HG03439 (cell line): Measurements from ENCODE around the gene GAK.
"Not testable (repeated sequence)": the region's sequence is repeated elsewhere in the genome, so short reads cannot be mapped to it uniquely, and the experiment has no call there.

Source experiments
- ATAC-seq: cut with Tn5 transposase; IDR thresholded peaks from one replicate; pipeline ENCODE4 v1.9.1; 2021; ENCODE audit warnings: mild to moderate bottlenecking, moderate library complexity; ENCODE audit not compliant: unreplicated experiment

The GAK gene

DNA sequence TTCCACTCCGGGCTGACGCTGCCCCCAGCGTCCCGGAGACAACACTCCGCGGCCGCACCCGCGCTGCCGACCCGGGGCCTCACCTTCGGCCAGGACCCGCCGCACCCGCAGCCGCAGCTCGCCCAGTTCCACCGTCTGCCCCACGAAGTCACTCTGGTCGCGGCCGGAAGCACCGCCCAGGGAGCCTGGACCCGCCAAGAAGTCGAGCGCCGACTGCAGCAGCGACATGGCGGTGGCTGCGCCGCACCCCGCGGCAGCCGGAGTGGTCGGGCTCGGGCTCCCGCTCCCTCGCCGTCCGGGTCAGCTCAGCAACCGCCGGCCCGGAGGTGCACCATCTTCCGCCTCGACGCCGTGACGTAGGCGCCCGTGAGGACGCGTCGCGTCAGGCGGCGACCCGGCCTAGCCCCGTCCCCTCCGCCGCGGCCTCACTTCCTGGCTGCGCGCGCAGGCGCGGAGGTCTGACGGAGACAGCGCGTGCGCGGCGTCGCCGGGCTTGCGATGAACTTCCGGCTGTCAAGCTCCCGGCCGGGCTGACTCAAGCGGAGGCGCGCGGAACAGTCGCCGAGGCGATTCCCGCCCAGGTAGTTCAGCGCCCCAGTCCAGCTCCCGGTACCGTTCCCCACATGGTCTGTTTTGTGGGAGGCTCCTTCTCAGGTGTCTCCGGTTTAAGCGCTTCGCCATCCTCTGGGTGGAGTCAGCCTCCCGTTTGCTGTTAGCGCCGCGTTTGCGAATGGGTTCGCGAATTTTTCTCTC is at the start of gene GAK, which contains the start of gene TMEM175:
Gene GAK (minus strand): TSS at position 357 of the 753 bp plus-strand sequence. CDS start 129 bp downstream, at position 228.
Gene TMEM175 (plus strand): TSS at position 501 of the 753 bp plus-strand sequence. CDS start 15,280 bp downstream, outside the sequence.
- peak; percentile 85 for ATAC-seq

DNA sequence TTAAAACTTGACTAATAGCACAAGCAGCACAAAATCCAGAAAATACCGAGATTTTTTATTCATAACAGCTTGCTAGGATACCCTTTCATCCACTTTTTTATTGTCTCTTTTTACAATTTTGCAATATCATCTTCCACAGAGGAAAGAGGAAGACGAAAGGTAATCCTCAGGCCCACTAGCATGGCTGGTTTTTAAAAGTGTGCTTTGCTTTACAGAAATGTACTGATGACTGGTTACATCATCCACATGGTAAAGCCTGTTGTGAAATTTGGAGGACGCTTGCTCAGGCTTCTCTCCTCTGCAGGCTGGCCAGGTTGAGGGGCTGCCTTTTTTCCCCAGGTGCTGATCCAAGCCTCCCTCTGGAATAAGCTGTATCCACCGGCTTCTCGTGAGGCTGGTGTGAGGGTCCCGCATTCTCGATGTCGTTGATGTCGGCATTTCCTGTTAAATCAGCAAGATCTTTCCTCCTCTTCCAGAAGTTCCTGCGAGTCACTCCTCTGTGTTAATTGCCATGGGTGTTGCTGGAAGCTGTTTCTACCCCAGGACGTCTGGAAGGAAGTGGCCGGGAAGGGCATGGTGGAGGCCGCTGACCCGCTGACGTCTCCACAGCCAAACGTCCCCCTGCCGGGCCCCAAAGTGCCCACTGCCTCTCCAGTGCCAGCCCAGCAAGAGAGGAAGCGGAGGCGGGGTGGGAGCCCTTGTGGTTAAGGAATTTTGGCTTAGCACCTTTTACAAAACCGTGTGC is 47.0 kb upstream of the GAK start:
- no peak for ATAC-seq

DNA sequence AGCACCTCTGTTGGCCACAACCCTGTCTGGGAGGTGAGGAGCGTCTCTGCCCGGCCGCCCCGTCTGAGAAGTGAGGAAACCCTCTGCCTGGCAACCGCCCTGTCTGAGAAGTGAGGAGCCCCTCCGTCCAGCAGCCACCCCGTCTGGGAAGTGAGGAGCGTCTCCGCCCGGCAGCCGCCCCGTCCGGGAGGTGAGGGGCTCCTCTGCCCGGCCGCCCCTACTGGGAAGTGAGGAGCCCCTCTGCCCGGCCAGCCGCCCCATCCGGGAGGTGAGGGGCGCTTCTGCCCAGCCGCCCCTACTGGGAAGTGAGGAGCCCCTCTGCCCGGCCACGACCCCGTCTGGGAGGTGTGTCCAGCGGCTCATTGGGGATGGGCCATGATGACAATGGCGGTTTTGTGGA is 43.9 kb upstream of the GAK start:
- ATAC-seq: not testable (repeated sequence)

DNA sequence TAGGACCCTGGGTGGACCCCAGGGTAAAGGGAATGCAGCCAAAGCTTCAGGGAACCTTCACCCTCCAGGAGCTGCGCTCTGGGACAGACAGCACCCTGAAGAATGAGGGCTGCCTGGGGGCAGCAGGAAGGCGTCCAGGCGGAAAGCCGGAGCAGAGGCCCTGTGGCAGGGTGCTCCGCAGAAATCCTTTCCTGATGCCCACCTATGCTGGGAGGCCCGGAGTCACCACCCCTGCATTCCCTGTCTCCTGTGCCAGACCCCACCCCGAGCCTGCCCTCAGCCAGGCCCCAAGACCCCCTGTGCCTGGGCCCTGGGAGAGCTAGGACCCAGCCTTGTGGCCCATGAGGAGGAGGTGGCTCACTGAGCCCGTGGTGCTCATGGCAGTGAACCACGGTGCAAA is 42.6 kb upstream of the GAK start:
- no peak for ATAC-seq

DNA sequence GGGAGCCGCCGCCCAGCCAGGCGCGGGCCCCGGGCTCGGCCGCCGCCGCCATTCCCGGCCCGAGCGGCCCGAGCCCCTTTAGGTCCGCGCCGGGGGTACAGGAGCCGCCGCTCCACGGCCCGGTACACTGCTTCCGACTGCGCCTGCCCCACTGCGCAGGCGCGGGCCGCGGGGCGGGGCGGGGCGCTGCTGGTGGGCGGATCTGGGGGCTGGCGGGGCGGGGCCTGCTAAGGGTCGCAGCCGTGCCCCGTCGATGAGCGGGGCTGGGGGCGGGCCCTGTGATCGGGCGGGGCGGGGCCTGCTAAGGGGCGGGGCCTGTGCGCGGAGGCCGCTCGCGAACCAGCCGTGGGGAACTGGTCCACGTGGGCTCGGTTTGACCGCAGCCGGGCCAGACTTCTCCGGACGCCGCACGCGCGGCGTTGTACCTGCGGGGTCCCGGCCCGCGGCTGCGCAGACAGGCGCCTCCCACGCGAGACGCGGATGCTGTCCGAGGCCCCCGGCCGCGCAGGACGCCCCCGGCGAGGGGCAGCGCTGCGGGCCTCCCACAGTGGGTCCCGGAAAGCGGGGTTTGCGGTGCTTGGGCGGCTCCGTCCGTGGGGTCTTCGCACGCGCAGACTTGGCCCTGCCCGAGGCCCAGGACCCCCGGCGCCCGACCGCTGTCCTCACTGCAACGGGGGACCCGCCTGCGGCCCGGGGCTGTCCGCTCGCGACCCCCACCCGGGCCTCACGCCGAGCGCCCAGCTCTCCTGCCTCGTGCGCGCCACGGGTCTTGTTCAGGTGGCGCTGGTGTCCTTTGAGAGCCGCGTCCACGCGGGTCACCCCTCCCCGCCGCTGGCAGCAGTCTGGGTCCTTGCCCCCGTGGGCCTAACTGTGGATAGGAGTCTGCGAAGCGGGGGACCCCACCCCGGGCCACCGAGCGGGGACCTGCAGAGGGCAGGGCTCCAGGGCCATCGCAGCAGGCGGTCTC is 41.6 kb upstream of the GAK start, which contains the start of gene DGKQ:
Gene DGKQ (minus strand): TSS at position 139 of the 967 bp plus-strand sequence. CDS start 87 bp downstream, at position 52.
- peak; percentile 51 for ATAC-seq

DNA sequence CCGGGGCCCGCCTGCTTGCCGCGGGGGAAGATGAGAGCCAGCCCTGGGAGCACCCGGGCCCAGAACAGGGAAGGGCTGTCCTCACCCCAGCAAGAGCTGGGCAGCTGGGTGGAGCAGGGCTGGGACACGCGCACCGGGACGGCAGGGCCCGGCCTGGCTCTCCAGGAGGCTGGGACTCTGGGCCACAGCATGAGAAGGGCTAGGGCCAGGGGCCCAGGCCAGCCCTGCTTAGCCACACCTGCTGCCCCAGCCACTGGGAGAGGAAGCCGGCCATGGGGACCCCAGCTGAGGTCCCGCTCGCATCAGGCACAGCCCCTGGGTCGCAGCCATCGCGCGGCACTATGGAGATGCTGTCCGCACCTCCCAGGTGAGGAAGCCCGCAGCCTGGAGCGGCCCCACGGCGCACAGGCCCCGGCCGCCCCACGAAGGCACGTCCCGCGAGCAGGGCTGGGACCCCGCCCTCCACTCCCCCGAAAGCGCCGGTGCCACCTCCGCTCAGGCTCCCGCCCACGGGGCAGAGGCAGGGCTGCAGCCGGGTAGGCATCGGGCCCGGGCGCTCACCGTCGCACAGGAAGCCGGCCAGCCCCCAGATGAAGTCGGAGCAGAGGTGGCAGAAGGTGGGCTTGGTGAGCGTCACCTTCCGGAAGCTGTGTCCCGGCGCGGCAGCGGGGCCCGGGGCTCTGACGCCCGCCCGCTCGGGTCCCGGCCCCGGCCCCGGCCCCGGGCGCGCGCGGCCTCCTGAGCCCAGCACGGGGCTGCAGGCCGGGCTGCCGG is 40.7 kb upstream of the GAK start:
- peak; percentile 42 for ATAC-seq

DNA sequence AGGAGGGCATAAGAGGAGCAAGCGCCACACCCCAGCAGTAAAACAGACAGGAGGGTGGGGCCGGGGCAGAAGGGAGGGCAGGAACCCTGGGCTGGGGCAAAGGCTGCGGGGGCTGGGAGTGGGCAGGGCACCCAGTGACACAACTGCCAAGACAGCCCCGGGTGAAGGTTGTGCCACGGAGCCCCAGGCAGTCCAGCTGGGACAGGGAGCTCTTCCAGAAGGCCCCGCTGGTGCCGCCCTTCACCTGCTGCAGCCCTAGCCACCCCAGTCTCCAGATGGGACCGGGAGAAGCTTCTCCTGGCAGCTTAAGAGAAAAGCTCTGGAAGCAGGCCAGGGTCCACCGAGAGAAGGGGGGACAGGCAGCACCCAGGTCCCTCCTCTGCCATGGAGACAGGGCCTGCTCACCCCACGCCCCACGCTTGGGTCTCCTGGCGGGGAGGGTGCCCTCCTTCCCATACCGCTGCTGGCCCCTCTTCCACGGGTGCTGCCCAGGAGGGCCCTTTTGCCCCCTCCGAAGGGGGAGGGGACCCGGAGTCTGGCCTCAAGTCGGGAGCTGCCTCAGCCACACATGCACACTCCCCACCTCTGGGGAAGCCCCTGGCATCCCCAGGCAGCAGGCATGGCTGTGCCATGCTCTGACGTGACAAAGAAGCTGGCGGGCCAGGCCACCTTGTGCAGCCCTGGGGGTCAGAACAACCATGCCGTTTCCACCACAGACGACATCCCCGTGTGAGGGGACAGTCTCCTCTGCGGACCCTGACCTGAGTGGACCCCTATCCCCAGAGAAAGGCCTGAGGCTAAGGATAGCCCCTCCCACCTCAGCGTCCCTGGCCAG is 39.8 kb upstream of the GAK start:
- no peak for ATAC-seq

DNA sequence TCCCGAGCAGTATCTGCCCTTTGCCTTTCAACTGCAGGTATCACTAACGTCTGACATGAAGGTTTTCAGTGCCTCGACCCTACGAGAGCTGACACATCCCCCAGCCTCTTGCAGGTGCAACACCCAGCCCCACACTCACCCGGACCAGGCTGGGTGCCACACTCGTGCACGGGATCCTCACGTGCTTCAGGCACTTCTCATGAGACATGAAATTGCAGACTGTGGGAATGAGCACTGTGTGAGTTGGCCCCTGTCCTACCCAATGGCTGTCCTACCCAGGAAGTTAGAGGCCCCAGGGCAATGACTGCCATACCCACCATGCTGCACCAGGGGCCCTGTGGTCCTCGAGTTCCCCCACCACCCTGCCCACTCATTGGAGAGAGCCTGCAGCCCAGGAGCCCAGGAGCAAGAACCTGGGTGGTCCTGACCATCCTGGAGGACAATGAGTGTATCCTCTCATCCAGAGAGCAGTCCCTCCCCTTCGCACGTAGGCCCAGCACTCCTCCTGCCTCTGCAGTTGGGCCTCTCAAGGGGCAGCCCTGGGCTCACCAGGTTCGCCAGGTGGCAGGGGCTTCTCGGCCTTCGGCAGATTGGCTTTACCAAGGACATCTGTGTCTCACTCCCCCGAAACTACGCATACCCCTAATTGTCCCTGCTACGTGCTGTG is 38.9 kb upstream of the GAK start:
- ATAC-seq: no peak

DNA sequence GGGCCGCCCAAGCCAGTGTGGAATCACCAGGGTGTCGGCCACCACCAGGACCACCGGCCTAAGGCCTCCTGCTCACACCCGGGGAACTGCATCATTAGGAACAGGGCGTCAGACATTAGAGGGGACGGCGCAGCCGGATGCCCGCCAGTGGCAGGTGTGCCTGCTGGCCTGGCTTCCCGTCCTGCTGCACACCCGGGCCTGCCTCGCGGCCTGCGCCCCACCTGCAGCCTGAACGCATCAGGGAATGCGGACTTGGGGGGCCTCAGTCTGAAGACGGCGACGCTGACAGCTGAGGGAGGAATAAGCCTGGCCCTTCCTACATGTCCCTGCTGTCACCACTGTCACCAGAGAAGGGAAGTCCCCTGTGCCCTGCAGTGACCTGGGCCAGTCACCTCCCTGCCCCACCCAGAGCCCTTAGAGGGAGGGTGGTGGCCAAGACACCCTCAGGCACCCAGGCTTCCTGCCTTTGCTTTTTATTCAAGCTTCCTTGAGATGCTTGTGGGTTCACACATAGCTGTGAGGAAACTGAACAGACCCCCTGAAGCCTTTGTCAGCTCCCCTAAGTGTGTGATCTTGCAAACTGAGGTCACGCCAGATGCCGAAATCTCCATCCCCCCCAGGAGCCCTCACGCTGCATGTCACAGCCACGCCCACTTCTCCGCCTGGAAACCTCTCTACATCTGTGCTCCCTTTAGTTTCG is 38.1 kb upstream of the GAK start:
- no peak for ATAC-seq

DNA sequence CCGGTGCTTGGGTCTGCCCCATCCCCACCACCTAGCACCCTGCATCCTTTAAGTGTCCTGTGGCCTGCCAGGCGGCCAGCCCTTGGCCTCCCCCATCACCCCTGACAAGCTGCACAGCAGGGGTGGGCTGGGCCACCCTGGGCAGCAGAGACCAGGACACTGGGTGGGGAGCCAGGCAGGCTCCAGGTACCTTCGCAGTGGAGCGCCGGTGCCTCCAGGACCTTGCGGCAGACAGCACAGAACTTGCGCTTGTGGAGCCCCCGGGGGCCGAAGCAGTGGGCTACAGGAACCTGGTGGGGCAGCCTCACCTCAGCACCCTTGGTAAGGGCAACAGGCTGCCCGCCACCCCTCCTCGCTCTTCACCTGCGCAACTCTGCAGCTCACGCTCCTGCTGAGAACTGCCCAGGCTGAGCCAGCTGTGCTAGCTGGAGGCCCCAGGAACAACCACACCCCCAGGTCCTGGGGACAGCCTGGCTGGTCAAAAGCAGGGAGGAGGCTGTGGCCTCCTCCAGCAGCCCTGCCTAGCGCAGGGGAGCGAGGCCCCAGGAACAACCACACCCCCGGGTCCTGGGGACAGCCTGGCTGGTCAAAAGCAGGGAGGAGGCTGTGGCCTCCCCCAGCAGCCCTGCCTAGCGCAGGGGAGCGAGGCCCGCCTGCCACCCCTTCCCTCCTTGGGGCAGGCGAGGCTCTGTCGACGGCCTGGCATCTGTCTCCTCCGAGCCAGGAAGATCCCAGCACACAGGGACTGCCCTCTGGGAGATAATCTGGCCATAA is 36.7 kb upstream of the GAK start:
- ATAC-seq: no peak

DNA sequence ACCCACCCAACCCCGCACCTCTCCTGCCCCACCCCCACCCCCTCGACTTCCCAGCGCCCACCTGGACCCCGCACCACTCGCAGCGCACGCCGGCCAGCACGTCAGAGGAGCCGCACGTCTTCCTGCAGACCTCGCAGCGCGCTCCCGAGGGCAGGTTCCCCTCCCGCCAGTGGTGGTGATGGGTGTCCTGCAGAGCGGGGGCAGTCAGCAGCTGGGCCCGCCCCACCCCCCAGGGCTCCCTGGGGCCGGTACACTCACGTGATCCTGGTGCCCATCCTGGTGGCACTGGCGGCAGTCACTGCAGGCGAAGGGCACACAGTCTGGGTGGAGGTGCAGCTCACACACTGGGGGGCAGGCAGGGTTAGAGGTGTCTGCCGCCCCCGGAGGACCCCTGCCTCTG is 36.1 kb upstream of the GAK start:
- ATAC-seq: no peak

DNA sequence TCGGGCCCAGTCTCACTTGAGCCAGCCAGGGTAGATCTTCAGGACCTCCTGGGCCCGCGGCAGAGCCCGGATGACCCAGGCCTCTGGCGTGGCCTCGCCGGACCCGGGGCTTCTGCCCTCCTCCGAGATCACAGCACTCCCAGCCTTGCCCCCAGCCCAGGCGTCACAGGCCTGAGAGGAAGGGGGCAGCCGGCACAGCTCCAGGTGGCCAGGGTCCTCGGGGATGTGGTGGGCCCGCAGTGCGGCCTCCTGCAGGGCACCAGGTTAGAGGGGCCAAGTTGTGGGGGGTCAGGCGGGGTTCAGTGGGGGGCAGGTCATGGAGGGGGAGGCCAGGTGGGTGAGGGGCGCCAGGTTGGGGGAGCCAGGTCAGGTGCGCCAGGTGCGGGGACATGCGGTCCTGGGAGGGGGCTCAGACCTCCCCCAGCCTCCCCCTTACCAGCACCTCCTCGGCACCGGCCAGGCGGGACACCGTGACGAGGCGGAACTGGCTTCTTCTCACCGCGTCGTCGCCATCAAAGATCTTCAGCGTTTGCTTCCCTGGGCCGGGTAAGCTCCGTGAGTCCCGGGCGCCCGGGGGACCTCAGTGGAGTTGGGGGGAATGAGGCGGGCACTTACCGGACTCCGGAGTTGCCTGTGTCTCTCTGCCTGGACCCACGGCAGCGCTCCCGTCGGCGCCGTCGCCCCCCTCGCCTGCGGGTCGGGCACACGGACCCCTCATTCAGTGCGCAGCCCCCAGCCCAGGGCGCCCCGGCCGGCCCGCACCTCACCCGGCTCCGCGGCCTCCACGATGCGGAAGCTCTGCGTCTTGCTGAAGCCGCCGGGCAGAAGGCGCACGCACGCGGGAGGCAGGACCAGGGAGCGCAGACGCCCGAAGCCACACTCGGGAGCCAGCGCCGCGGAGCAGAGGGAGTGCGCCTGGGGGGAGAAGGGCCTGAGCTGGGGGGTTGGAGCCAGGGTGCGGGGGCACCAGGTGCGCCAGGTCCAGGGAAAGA is 35.3 kb upstream of the GAK start:
- no peak for ATAC-seq

DNA sequence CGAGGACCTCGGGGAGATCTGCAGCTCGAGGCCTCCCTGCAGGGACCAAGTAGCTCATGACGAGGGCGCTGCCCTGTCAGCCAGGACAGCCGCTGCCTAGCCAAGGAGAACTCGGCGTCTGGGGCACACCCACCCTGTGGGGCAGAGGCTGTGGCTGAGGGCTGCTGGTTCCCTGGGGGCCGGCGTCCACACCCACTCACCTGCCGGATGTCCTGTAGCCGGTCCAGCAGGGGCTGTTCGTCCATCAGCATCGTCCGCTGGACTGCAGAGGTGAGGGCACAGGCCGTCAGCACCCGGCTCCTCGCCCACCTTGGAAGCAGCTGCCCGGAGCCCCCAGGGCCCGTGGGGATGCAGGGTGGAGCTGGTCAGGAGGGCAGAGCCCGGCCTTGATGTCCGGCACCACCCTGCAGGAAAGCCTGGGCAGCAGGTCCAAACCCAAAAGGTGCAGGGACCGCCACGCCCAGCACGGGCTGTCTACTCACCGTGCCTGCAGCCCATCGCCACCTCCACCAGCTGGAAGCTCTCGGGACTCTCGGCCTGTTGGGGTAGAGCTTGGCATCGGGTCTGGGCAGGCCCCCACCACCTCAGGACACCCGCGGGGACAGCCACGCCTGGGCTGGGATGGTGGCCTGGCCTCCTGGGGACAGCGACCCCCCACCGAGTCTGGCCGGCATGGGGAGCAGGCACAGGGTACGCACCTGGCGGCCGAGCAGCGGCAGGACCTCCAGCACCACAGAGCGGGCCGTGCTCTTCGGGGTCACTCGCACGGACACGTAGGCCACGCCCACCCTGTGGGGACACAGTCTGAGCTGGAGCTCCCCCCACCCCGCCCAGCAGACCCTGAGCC is 34.4 kb upstream of the GAK start:
- ATAC-seq: no peak

DNA sequence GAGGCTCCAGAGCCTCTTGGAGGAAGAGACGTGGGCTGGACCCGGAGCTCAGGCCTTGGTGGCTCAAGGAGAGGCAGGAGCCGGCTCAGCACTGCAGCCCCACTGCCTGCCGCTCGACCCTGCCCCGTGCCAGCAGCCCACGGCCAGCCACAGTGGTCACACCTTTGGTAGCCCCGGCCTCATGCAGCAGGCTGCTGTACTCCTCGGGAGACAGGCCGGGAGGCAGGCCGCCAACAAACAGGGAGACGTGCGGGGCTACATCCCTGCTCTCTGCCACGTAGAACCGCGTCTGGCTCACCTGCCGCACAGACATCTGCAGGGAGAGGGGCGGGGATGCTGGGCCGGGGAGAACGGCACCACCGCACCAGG is 33.6 kb upstream of the GAK start:
- no peak for ATAC-seq

DNA sequence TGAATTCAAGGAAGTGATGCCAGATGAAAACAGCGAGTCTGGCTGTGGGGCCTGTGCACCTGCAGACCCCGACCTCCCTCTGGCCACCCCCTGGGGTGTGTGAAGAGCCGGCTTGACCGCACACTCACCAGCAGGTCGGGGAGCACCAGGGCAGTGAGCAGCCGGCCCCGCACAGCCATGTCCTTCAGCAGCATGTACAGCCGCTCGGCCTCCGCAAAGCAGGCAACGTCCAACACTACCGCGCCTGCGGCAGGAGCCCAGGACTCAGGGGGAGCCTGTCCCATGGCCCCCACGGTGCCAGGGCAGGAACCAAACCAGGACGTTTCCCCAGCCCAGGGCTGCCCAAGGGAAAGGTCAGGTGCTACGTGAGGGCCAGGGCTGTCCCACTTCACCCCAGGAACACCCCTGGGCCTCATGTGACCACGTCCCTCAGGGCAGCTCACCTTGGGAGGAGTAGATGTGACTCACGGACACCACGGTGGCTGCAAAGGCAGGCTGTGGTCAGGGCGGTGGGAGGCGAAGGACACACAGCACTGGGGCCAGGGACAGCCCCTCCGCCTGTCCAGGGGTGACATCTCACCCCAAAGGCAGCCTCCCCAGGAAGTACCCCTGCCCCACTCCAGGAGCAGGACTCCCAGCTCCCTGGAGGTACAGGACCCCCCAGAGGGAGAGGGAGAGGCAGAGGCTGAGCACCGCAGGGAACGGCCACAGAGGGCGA is 33.1 kb upstream of the GAK start:
- no peak for ATAC-seq
